A549 (cell line): Measurements from ENCODE around the gene CAMTA1. TPM values are rescaled to one million over a fixed set of nuclear protein-coding genes. Genes with fewer than 3 reads are reported as not detected.

ENCODE experiments used
- ATAC-seq, 2 experiments: fragments of 200-7000 bp in 1 of 2; fragments of >200 bp in 1 of 2; cut with Nextera tagmentation in 1 of 2; cut with Tn5 transposase in 1 of 2; 3 replicates each; pipeline versions ENCODE4 v1.8.0 to v1.9.1; 2018 to 2020; ENCODE audit warnings: mild to moderate bottlenecking in 1 of 2, moderate library complexity in 1 of 2
- CTCF ChIA-PET: fragments of 300-600 bp; sonication (Branson Sonifier 250); formaldehyde crosslinking; extraction: SDS; loops from one replicate; lab custom pipeline; 2021; ENCODE audit warnings: antibody characterized with exemption, inconsistent platforms; lab: Yijun Ruan, JAX
- POLR2A ChIA-PET: fragments of 350-600 bp; formaldehyde crosslinking; extraction: SDS; loops from one replicate; lab custom pipeline; 2021; ENCODE audit warnings: antibody characterized with exemption, inconsistent platforms; lab: Yijun Ruan, JAX
- DNase-seq, 2 experiments: peaks; one replicate each; pipeline versions ENCODE4 v3.0.0 to v3.0.0-alpha.2; 2011 to 2016; ENCODE audit warnings: low read depth in 1 of 2, low spot score in 1 of 2
- FAIRE-seq: peaks from 2 replicates; lab custom pipeline; 2011; peaks lifted over from hg19 to GRCh38; lab: Jason Lieb, UNC
- H3K27ac ChIP-seq, 2 experiments: fragments of >200 bp; sonication (Bioruptor Twin); formaldehyde crosslinking; 3 replicates each; pipeline ENCODE4 v1.5.1; 2016 to 2017
- H3K4me1 ChIP-seq: fragments of >200 bp; sonication (Bioruptor Twin); formaldehyde crosslinking; 3 replicates; pipeline ENCODE4 v1.6.1; 2016
- H3K4me2 ChIP-seq: fragments of >200 bp; sonication (Bioruptor Twin); formaldehyde crosslinking; 3 replicates; pipeline ENCODE4 v1.6.1; 2016
- H3K4me3 ChIP-seq: fragments of >200 bp; sonication (Bioruptor Twin); formaldehyde crosslinking; 3 replicates; pipeline ENCODE4 v1.5.1; 2016
- H3K9me3 ChIP-seq: fragments of >200 bp; sonication (Bioruptor Twin); formaldehyde crosslinking; 3 replicates; pipeline ENCODE4 v1.6.1; 2016
- BCL3 ChIP-seq: fragments of >200 bp; sonication (Bioruptor Twin); formaldehyde crosslinking; IDR thresholded peaks from 3 replicates; pipeline ENCODE4 v1.6.1; 2016
- CBX8 ChIP-seq: fragments of 200-600 bp; sonication (generic); IDR thresholded peaks from 2 replicates; pipeline ENCODE4 v1.6.1; 2016
- CEBPB ChIP-seq, 2 experiments: fragments of >200 bp in 1 of 2; sonication (Bioruptor Twin) in 1 of 2; formaldehyde crosslinking in 1 of 2; IDR thresholded peaks; 2 replicates each; pipeline ENCODE4 v1.6.1; 2012 to 2016
- CHD2 ChIP-seq: fragments of 150-350 bp; IDR thresholded peaks from 2 replicates; pipeline ENCODE4 v1.6.1; 2014; ENCODE audit warnings: low read length; ENCODE audit not compliant: partially characterized antibody
- CHD4 ChIP-seq: fragments of 200-600 bp; sonication (generic); IDR thresholded peaks from 2 replicates; pipeline ENCODE4 v1.6.1; 2016; ENCODE audit warnings: antibody characterized with exemption, mild to moderate bottlenecking, borderline replicate concordance
- CTCF ChIP-seq: fragments of >200 bp; sonication (Bioruptor Twin); formaldehyde crosslinking; IDR thresholded peaks from 3 replicates; pipeline ENCODE4 v1.5.1; 2016
- E2F6 ChIP-seq: IDR thresholded peaks from 2 replicates; pipeline ENCODE4 v1.6.1; 2012; ENCODE audit warnings: low read depth, borderline replicate concordance
- EHF ChIP-seq: fragments of 250-450 bp; sonication (Bioruptor Pico); IDR thresholded peaks from 2 replicates; pipeline ENCODE4 v1.5.0; 2020; ENCODE audit warnings: mild to moderate bottlenecking
- EP300 ChIP-seq, 2 experiments: fragments of >200 bp; sonication (Bioruptor Twin); formaldehyde crosslinking; IDR thresholded peaks; 2 replicates in 1 of 2; 3 replicates in 1 of 2; pipeline ENCODE4 v1.6.1; 2016 to 2017
- ESRRA ChIP-seq: fragments of 150-350 bp; IDR thresholded peaks from 2 replicates; pipeline ENCODE4 v1.6.1; 2014; ENCODE audit warnings: mild to moderate bottlenecking, low read length, borderline replicate concordance
- FOSL2 ChIP-seq, 2 experiments: fragments of 450-650 bp in 1 of 2; fragments of >200 bp in 1 of 2; sonication (Bioruptor Twin) in 1 of 2; formaldehyde crosslinking; IDR thresholded peaks; 2 replicates each; pipeline versions ENCODE4 v1.5.0 to v1.6.1; 2016 to 2020; ENCODE audit warnings: mild to moderate bottlenecking in 1 of 2, moderate library complexity in 1 of 2
- FOXS1 ChIP-seq: fragments of 250-450 bp; sonication (Bioruptor Pico); IDR thresholded peaks from 2 replicates; pipeline ENCODE4 v1.5.0; 2020; ENCODE audit warnings: mild to moderate bottlenecking, moderate library complexity
- HEYL ChIP-seq: fragments of 250-450 bp; sonication (Bioruptor Pico); IDR thresholded peaks from 2 replicates; pipeline ENCODE4 v1.8.0; 2021; ENCODE audit warnings: mild to moderate bottlenecking, moderate library complexity
- HOXA7 ChIP-seq: fragments of 250-450 bp; sonication (Bioruptor Pico); IDR thresholded peaks from 2 replicates; pipeline ENCODE4 v1.5.0; 2020; ENCODE audit warnings: mild to moderate bottlenecking, moderate library complexity
- HOXB13 ChIP-seq: fragments of 250-450 bp; sonication (Bioruptor Pico); IDR thresholded peaks from 2 replicates; pipeline ENCODE4 v1.5.0; 2020; ENCODE audit warnings: low read depth, mild to moderate bottlenecking, moderate library complexity
- HOXB5 ChIP-seq: fragments of 250-450 bp; sonication (Bioruptor Pico); IDR thresholded peaks from 2 replicates; pipeline ENCODE4 v1.5.0; 2020; ENCODE audit warnings: mild to moderate bottlenecking, moderate library complexity
- MAFK ChIP-seq: fragments of 450-650 bp; IDR thresholded peaks from 2 replicates; pipeline ENCODE4 v1.6.1; 2014; ENCODE audit not compliant: partially characterized antibody
- MAX ChIP-seq: IDR thresholded peaks from 2 replicates; pipeline ENCODE4 v1.6.1; 2012
- MAZ ChIP-seq: fragments of 150-350 bp; IDR thresholded peaks from 2 replicates; pipeline ENCODE4 v1.6.1; 2014; ENCODE audit warnings: antibody characterized with exemption, low read depth, low read length, borderline replicate concordance
- NR3C1 ChIP-seq: fragments of >200 bp; sonication (Bioruptor Twin); formaldehyde crosslinking; IDR thresholded peaks from 3 replicates; pipeline ENCODE4 v1.6.1; 2017
- POLR2A ChIP-seq: IDR thresholded peaks from 2 replicates; pipeline ENCODE4 v1.6.1; 2012; ENCODE audit warnings: mild to moderate bottlenecking, low read length
- POLR2AphosphoS2 ChIP-seq: conservative IDR thresholded peaks from 2 replicates; pipeline ENCODE4 v1.6.1; 2012; ENCODE audit warnings: low read length, improper control_type of control experiment, inconsistent platforms
- REST ChIP-seq: fragments of 200-600 bp; sonication (generic); IDR thresholded peaks from 2 replicates; pipeline ENCODE4 v1.6.1; 2016; ENCODE audit warnings: antibody characterized with exemption, mild to moderate bottlenecking, moderate library complexity
- RFX5 ChIP-seq: fragments of 450-650 bp; IDR thresholded peaks from 2 replicates; pipeline ENCODE4 v1.7.1; 2014; ENCODE audit warnings: antibody characterized with exemption, mild to moderate bottlenecking, moderate library complexity
- RNF2 ChIP-seq: fragments of 200-600 bp; sonication (generic); IDR thresholded peaks from 2 replicates; pipeline ENCODE4 v1.6.1; 2016; ENCODE audit warnings: low read depth, mild to moderate bottlenecking, antibody characterized with exemption, moderate library complexity, borderline replicate concordance
- TFCP2L1 ChIP-seq: fragments of 250-450 bp; sonication (Bioruptor Pico); IDR thresholded peaks from 2 replicates; pipeline ENCODE4 v1.5.0; 2021; ENCODE audit warnings: mild to moderate bottlenecking
- TP53 ChIP-seq: fragments of 250-450 bp; sonication (Bioruptor Pico); IDR thresholded peaks from 2 replicates; pipeline ENCODE4 v1.5.0; 2021; ENCODE audit warnings: mild to moderate bottlenecking, moderate library complexity
- ZNF302 ChIP-seq: fragments of 250-450 bp; sonication (Bioruptor Pico); IDR thresholded peaks from 2 replicates; pipeline ENCODE4 v1.9.0; 2021; ENCODE audit warnings: inconsistent platforms, mild to moderate bottlenecking, moderate library complexity
- WGBS: methylation state at CpG from one replicate; pipeline ENCODE4 v1.1.6; 2017; ENCODE audit errors: missing lambda C conversion rate; 5-methylcytosine and 5-hydroxymethylcytosine counted together
- polyA plus RNA-seq, 4 experiments: library from polyadenylated mRNA; depleted of rRNA in 3 of 4; stranded (reverse); fragments of >200 nt; fragmentation: RNase III in 1 of 4; extraction: RNeasy Plus Mini Kit Qiagen cat#74134 plus additional on column Dnase treatment in 1 of 4; gene quantifications; 2 replicates in 3 of 4; 3 replicates in 1 of 4; pipeline ENCODE4 v1.2.3, GENCODE V29; 2011 to 2017

CAMTA1 gene
- polyA plus RNA-seq, 2 of the 4 experiments (the other 2 are of a cell fraction), result 58.8 to 75.0 TPM

GRCh38 chr1:6802454-6802853, 17.2 kb downstream of the CAMTA1 start:
- DNase-seq, result no peak
- 100% methylated on average over 2 of the region's 2 CpGs for WGBS
- H3K9me3 ChIP-seq, result no peaks in the 10 kb centered on the region
- H3K4me3 ChIP-seq, result no peak overlapping the region
- ChIA-PET POLR2A (no interaction called here), CTCF (interaction anchor here (0.9 to 2.0 kb wide), 6 partner anchors 33 to 845 kb away, joined by 3 to 7 read pairs (median 4); no protein-coding TSS in a partner anchor)
- peak overlapping the region; percentile 48; the same call in 2 of the 3 replicates for H3K4me2 ChIP-seq
- no peak for FAIRE-seq
- H3K27ac ChIP-seq, result peak overlapping the region; percentile 32 to 64; a peak in 5 of 6 replicates
- peaks cover 60% of the 10 kb centered on the region for H3K4me1 ChIP-seq
- ATAC-seq, result peak in 1 of 2 experiments; percentile 46; a peak in 3 of 6 replicates
- TF ChIP-seq MAFK (no peak), TFCP2L1 (no peak), FOXS1 (no peak), ESRRA (no peak), HOXB13 (CRISPR knock-in tag) (no peak), CHD2 (no peak), FOSL2 (IDR thresholded peaks at IDR 0.05) (no peak), FOSL2 (CRISPR knock-in tag; IDR thresholded peaks at IDR 0.05) (no peak), POLR2AphosphoS2 (no peak), EP300 (IDR thresholded peaks at IDR 0.05) (no peak), MAZ (no peak), CTCF (no peak), RFX5 (no peak), CHD4 (no peak), EHF (CRISPR knock-in tag) (no peak), REST (no peak), RNF2 (no peak), HOXA7 (CRISPR knock-in tag) (no peak)
- TF ChIP-seq, all 56 proteins: peak for 0

- peak overlapping the region; percentile 48 for H3K4me2 ChIP-seq
- H3K4me1 ChIP-seq, result peaks cover 61% of the 10 kb centered on the region
- ChIA-PET CTCF (interaction anchor here (0.9 to 2.0 kb wide), 3 partner anchors 66 to 89 kb away, joined by 4 to 7 read pairs (median 7); no protein-coding TSS in a partner anchor), POLR2A (no interaction called here)
- no peaks in the 10 kb centered on the region for H3K9me3 ChIP-seq
- H3K4me3 ChIP-seq, result no peak overlapping the region
- H3K27ac ChIP-seq, result peak overlapping the region; percentile 32 to 64; a peak in 5 of 6 replicates
- no peak for FAIRE-seq
- DNase-seq, result no peak
- no peak for TF ChIP-seq NR3C1
- TF ChIP-seq CHD4, result no peak
- TF ChIP-seq TP53 (CRISPR knock-in tag), result no peak
- no peak for TF ChIP-seq POLR2A
- TF ChIP-seq MAX, result no peak
- TF ChIP-seq HOXB5 (CRISPR knock-in tag), result no peak
- TF ChIP-seq RFX5, result no peak
- TF ChIP-seq BCL3, result no peak
- no peak for TF ChIP-seq CEBPB (IDR thresholded peaks at IDR 0.05)
- TF ChIP-seq CBX8, result no peak
- no peak for TF ChIP-seq POLR2AphosphoS2
- no peak for TF ChIP-seq ZNF302 (CRISPR knock-in tag)
- no peak for TF ChIP-seq EP300 (IDR thresholded peaks at IDR 0.05)
- TF ChIP-seq MAZ, result no peak
- TF ChIP-seq HEYL, result no peak
- TF ChIP-seq E2F6, result no peak
- no peak for TF ChIP-seq CTCF
- no peak for TF ChIP-seq FOSL2 (IDR thresholded peaks at IDR 0.05)
- TF ChIP-seq FOSL2 (CRISPR knock-in tag; IDR thresholded peaks at IDR 0.05), result no peak
- peak in 1 of 2 experiments; percentile 58; a peak in 4 of 6 replicates for ATAC-seq
- 78% methylated on average over 8 of the region's 8 CpGs for WGBS
Measured at GRCh38 chr1:6802893-6803292, 17.6 kb downstream of the CAMTA1 start.
